Glutamatergic neuron (in vitro differentiated cells): ENCODE results near the gene MAPKAP1. TPM values are rescaled to one million over a fixed set of nuclear protein-coding genes. Genes with fewer than 3 reads are reported as not detected.

Experiments used
- DNase-seq: peaks from one replicate; pipeline ENCODE4 v3.0.0; 2022
- H3K27ac Mint-ChIP-seq: one replicate; pipeline ENCODE4 v1.8.0; 2020; ENCODE audit warnings: mild to moderate bottlenecking, mixed read lengths, inconsistent platforms; ENCODE audit not compliant: unreplicated experiment
- H3K27me3 Mint-ChIP-seq: one replicate; pipeline ENCODE4 v1.8.0; 2020; ENCODE audit warnings: mild to moderate bottlenecking, moderate library complexity, mixed read lengths, inconsistent platforms; ENCODE audit not compliant: unreplicated experiment
- H3K36me3 Mint-ChIP-seq: one replicate; pipeline ENCODE4 v1.8.0; 2020; ENCODE audit warnings: mild to moderate bottlenecking, mixed read lengths, inconsistent platforms; ENCODE audit not compliant: unreplicated experiment
- H3K4me1 Mint-ChIP-seq: one replicate; pipeline ENCODE4 v1.8.0; 2020; ENCODE audit warnings: mild to moderate bottlenecking, low read depth, mixed read lengths, inconsistent platforms; ENCODE audit not compliant: unreplicated experiment
- H3K4me3 Mint-ChIP-seq: one replicate; pipeline ENCODE4 v1.8.0; 2020; ENCODE audit warnings: mild to moderate bottlenecking, mixed read lengths, inconsistent platforms; ENCODE audit not compliant: unreplicated experiment
- H3K9me3 Mint-ChIP-seq: one replicate; pipeline ENCODE4 v1.8.0; 2020; ENCODE audit warnings: mild to moderate bottlenecking, moderate library complexity, mixed read lengths, inconsistent platforms; ENCODE audit not compliant: unreplicated experiment
- total RNA-seq: library from RNA; stranded (reverse); fragmentation: NEBNext Ultra II Directional; extraction: Animal tissue kit (Norgen Biotek cat#: 25700); gene quantifications from one replicate; pipeline ENCODE4 v1.2.1, GENCODE V29; 2021; ENCODE audit not compliant: unreplicated experiment
- TF ChIP-seq, protein P1 (sequence below): fragments of 200-600 bp; sonication (generic); IDR thresholded peaks from one replicate; pipeline ENCODE4 v1.5.0; 2021; ENCODE audit not compliant: partially characterized antibody, unreplicated experiment

Gene MAPKAP1
- total RNA-seq, 1 donor from 2014 or later = 59.6 TPM

DNA sequence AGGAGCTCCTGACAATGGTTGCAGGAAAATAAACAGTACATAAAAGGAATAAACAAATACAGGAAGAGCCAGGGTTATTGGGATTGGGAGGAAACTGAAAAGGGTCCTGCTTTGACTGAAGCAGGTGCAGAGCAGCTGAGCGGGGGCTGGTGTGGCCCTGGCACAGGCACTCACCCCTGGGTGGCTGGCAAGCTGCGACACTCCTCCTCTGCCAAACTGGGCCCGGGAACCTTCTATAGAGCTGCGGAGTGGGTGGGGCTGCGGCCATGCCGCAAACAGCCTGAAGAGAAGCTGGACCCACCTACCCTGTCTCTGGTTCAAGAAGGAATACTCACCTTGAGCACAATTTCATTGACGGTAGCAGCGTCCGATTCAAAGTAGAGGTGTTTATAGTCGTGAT lies 262.8 kb downstream of the MAPKAP1 start:
- H3K27ac Mint-ChIP-seq = no peak overlapping the region
- peaks cover 8% of the 10 kb centered on the region for H3K27me3 Mint-ChIP-seq
- H3K36me3 Mint-ChIP-seq = no peaks in the 10 kb centered on the region
- TF ChIP-seq, protein P1, sequence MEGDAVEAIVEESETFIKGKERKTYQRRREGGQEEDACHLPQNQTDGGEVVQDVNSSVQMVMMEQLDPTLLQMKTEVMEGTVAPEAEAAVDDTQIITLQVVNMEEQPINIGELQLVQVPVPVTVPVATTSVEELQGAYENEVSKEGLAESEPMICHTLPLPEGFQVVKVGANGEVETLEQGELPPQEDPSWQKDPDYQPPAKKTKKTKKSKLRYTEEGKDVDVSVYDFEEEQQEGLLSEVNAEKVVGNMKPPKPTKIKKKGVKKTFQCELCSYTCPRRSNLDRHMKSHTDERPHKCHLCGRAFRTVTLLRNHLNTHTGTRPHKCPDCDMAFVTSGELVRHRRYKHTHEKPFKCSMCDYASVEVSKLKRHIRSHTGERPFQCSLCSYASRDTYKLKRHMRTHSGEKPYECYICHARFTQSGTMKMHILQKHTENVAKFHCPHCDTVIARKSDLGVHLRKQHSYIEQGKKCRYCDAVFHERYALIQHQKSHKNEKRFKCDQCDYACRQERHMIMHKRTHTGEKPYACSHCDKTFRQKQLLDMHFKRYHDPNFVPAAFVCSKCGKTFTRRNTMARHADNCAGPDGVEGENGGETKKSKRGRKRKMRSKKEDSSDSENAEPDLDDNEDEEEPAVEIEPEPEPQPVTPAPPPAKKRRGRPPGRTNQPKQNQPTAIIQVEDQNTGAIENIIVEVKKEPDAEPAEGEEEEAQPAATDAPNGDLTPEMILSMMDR = no peak
- DNase-seq = no peak
- H3K4me3 Mint-ChIP-seq = no peak overlapping the region
- peaks cover 63% of the 10 kb centered on the region for H3K4me1 Mint-ChIP-seq
- H3K9me3 Mint-ChIP-seq = peaks cover 8% of the 10 kb centered on the region

DNA sequence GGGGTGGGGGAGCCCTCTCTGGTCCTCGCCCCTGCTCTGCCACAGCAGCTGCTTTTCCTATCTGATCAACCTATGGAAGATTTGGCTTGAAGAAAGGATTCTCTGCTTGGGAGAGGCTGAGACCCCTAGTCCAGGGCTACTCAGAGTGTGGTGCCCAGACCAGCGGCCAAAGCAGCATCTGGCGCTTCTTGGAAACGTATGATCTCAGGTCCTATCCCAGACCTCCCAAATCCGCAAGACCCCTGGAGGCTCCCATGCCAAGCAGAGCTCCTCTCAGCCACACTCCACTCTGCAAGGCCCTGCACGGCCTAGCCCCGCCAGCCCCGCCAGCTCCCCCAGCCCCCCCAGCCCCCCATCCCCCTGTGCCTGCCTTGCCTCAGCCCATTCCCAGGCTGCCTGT lies 263.6 kb downstream of the MAPKAP1 start:
- H3K9me3 Mint-ChIP-seq = peaks cover 9% of the 10 kb centered on the region
- TF ChIP-seq, protein P1 = no peak
- peaks cover 63% of the 10 kb centered on the region for H3K4me1 Mint-ChIP-seq
- H3K36me3 Mint-ChIP-seq = no peaks in the 10 kb centered on the region
- no peak for DNase-seq
- H3K27me3 Mint-ChIP-seq = peaks cover 8% of the 10 kb centered on the region
- H3K27ac Mint-ChIP-seq = peak overlapping the region; percentile 52
- H3K4me3 Mint-ChIP-seq = no peak overlapping the region

DNA sequence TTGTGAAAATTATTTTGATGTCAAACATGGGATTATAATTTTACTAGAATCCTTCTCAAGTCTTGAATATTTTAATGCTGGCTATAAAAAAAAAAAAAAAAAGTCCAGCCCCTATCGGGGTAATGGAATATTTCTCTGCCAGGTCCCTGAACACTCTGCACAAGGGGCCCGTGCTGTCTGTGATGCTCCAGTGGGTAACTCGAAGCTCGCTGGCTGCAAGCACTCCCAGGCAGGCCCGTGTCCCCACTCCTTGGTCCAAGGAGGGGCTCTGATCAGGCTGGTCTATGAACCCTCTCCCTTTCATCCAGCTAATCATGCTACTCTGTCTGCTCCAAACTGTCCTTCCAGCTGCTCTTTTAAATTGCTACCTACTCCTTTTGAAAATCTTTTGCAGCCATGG lies 264.6 kb downstream of the MAPKAP1 start:
- peaks cover 10% of the 10 kb centered on the region for H3K9me3 Mint-ChIP-seq
- H3K27ac Mint-ChIP-seq = peak overlapping the region; percentile 30
- TF ChIP-seq, protein P1 = no peak
- H3K36me3 Mint-ChIP-seq = no peaks in the 10 kb centered on the region
- H3K27me3 Mint-ChIP-seq = peaks cover 8% of the 10 kb centered on the region
- H3K4me1 Mint-ChIP-seq = peaks cover 66% of the 10 kb centered on the region
- H3K4me3 Mint-ChIP-seq = no peak overlapping the region
- no peak for DNase-seq

DNA sequence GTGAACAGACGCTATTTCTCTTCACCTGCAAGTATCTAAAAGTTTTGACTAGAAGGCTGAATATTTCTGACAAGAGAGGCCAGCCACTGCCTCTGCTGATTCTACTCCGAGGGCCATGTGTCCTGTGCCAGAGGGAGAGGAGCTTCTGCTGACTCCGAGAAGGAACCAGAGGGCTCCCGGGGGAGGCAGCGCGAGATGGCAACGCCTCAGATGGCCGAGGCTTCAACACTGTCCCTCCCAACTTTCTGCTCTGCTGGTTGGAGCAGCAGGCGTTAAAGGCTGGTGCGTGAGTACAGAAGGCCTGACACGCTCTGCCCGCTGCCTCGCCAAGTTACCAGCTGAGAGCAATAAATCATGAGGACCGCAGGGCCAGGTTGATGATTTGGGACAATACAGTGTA lies 266.6 kb downstream of the MAPKAP1 start:
- H3K36me3 Mint-ChIP-seq = no peaks in the 10 kb centered on the region
- peaks cover 6% of the 10 kb centered on the region for H3K27me3 Mint-ChIP-seq
- TF ChIP-seq, protein P1 = no peak
- H3K4me3 Mint-ChIP-seq = peak overlapping the region; percentile 20
- peak overlapping the region; percentile 84 for H3K27ac Mint-ChIP-seq
- H3K9me3 Mint-ChIP-seq = peaks cover 10% of the 10 kb centered on the region
- DNase-seq = peak; percentile 78
- H3K4me1 Mint-ChIP-seq = peaks cover 51% of the 10 kb centered on the region

DNA sequence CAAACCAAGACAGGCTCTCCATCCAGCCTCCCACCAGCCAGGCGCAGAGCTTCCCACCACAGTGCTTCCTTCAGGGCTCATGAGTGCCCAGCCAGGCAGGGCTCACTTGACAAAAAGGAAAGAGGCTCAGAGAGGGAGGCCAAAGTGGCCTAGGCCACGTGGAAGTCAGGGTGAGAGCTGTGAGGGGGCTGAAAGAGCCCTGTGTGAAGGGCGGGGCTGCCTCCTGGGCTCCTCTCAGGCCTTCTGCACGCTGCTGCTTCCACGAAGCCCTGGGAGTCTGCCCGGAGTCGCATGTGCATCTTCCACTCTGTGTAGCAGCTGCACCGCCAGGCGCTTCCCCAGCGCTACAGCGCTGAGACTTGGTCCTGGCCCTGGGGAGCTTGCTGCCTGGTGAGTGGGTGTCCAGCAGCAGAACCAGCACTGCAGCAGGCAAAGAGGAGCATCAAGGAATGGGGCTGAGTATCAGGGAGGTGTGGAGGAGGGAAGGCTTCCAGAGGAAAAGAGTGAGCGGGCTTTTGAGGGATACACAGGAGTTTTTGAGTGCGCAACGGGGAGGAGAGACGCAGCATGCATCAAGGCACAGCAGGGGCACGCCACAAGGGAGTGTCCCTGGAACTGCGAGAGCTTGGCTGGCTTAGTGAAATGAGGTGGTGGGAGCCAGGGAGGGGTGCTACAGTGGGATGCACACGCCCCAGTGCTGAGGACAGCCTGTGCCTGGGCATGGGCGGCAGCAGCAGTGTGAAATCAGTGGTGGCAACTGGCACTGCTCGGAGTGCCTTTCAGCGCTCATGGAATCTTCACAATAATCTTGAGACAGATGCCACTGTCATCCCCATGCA lies 267.4 kb downstream of the MAPKAP1 start:
- Mint-ChIP-seq H3K4me3 (peak overlapping the region; percentile 76), H3K4me1 (peaks cover 50% of the 10 kb centered on the region), H3K27me3 (peaks cover 6% of the 10 kb centered on the region), H3K9me3 (peaks cover 10% of the 10 kb centered on the region), H3K27ac (peak overlapping the region; percentile 96), H3K36me3 (no peaks in the 10 kb centered on the region)
- TF ChIP-seq, protein P1 = no peak
- DNase-seq = peak; percentile 56
